ENCODE data around the gene TBX1. TPM values are rescaled to one million over a fixed set of nuclear protein-coding genes. Genes with fewer than 3 reads are reported as not detected.

TBX1 gene
- total RNA-seq, 1 donor from 2014 or later, result 5.9 TPM

- peaks cover 16% of the 10 kb centered on the region for H3K4me1 Mint-ChIP-seq (ENCODE audit: low read depth)
- no peak for DNase-seq (ENCODE audit: low spot score, unreplicated experiment)
- no peaks in the 10 kb centered on the region for H3K27me3 Mint-ChIP-seq
- H3K36me3 Mint-ChIP-seq (ENCODE audit: insufficient read depth), result no peaks in the 10 kb centered on the region
- no peaks in the 10 kb centered on the region for H3K9me3 Mint-ChIP-seq (ENCODE audit: low read depth)
- no peak for TF ChIP-seq CTCF (IDR thresholded peaks at IDR 0.05; ENCODE audit: unreplicated experiment)
- no peak overlapping the region for H3K27ac Mint-ChIP-seq
- H3K4me3 Mint-ChIP-seq (ENCODE audit: low read depth), result no peak overlapping the region
These were observed 19.5 kb upstream of the TBX1 start for GRCh38 chr22:19741053-19741452.

- no peak for TF ChIP-seq CTCF (IDR thresholded peaks at IDR 0.05; ENCODE audit: unreplicated experiment)
- H3K9me3 Mint-ChIP-seq (ENCODE audit: low read depth), result no peaks in the 10 kb centered on the region
- peaks cover 8% of the 10 kb centered on the region for H3K4me1 Mint-ChIP-seq (ENCODE audit: low read depth)
- no peak for DNase-seq (ENCODE audit: low spot score, unreplicated experiment)
- H3K36me3 Mint-ChIP-seq (ENCODE audit: insufficient read depth), result no peaks in the 10 kb centered on the region
- no peak overlapping the region for H3K4me3 Mint-ChIP-seq (ENCODE audit: low read depth)
- H3K27ac Mint-ChIP-seq, result no peak overlapping the region
- no peaks in the 10 kb centered on the region for H3K27me3 Mint-ChIP-seq
These were observed 18.2 kb upstream of the TBX1 start for GRCh38 chr22:19742160-19743066.

- peaks cover 2% of the 10 kb centered on the region for H3K4me1 Mint-ChIP-seq (ENCODE audit: low read depth)
- H3K27ac Mint-ChIP-seq, result no peak overlapping the region
- H3K9me3 Mint-ChIP-seq (ENCODE audit: low read depth), result no peaks in the 10 kb centered on the region
- no peak overlapping the region for H3K4me3 Mint-ChIP-seq (ENCODE audit: low read depth)
- DNase-seq (ENCODE audit: low spot score, unreplicated experiment), result no peak
- H3K27me3 Mint-ChIP-seq, result peaks cover 2% of the 10 kb centered on the region
- no peak for TF ChIP-seq CTCF (IDR thresholded peaks at IDR 0.05; ENCODE audit: unreplicated experiment)
- H3K36me3 Mint-ChIP-seq (ENCODE audit: insufficient read depth), result no peaks in the 10 kb centered on the region
These were observed 17.5 kb upstream of the TBX1 start for GRCh38 chr22:19743081-19743480.

- Mint-ChIP-seq H3K27me3 (peaks cover 8% of the 10 kb centered on the region), H3K4me1 (ENCODE audit: low read depth) (no peaks in the 10 kb centered on the region), H3K9me3 (ENCODE audit: low read depth) (no peaks in the 10 kb centered on the region), H3K4me3 (ENCODE audit: low read depth) (no peak overlapping the region), H3K27ac (no peak overlapping the region), H3K36me3 (ENCODE audit: insufficient read depth) (no peaks in the 10 kb centered on the region)
- DNase-seq (ENCODE audit: low spot score, unreplicated experiment), result no peak
- no peak for TF ChIP-seq CTCF (IDR thresholded peaks at IDR 0.05; ENCODE audit: unreplicated experiment)
These were observed 16.9 kb upstream of the TBX1 start for GRCh38 chr22:19743651-19744050.

- Mint-ChIP-seq H3K36me3 (ENCODE audit: insufficient read depth) (no peaks in the 10 kb centered on the region), H3K27ac (no peak overlapping the region)
These were observed 16.1 kb upstream of the TBX1 start for GRCh38 chr22:19744350-19745006.

More at GRCh38 chr22:19744350-19745006, 16.1 kb upstream of the TBX1 start:
- Mint-ChIP-seq H3K4me3 (ENCODE audit: low read depth) (no peak overlapping the region), H3K27me3 (peaks cover 12% of the 10 kb centered on the region), H3K4me1 (ENCODE audit: low read depth) (peaks cover 2% of the 10 kb centered on the region), H3K9me3 (ENCODE audit: low read depth) (no peaks in the 10 kb centered on the region)
- DNase-seq (ENCODE audit: low spot score, unreplicated experiment), result no peak
- TF ChIP-seq CTCF (IDR thresholded peaks at IDR 0.05; ENCODE audit: unreplicated experiment), result no peak

Data from progenitor cell of endocrine pancreas (in vitro differentiated cells).